DMS 273 (cell line): ENCODE results near the gene KANK4.
A peak's percentile ranks its signal among the peaks of the same experiment; 100 is the strongest.

Source experiments
- DNase-seq: peaks from one replicate; lab custom pipeline; 2025; ENCODE audit not compliant: unreplicated experiment; lab: John Stamatoyannopoulos, UW

The KANK4 gene

GRCh38 chr1:62318756-62319544 lies at the start of gene KANK4:
TSS of gene KANK4 (minus strand) at chr1:62319434. CDS start at chr1:62281564, 37,870 bp downstream.
- peak; percentile 69 for DNase-seq

GRCh38 chr1:62368989-62369388 lies 49.8 kb upstream of the KANK4 start:
- DNase-seq = no peak

- no peak for DNase-seq
Measured at GRCh38 chr1:62367005-62367557, 47.8 kb upstream of the KANK4 start.

- DNase-seq = no peak
Measured at GRCh38 chr1:62364721-62365120, 45.5 kb upstream of the KANK4 start.

GRCh38 chr1:62362926-62363325 lies 43.7 kb upstream of the KANK4 start:
- peak; percentile 10 for DNase-seq

GRCh38 chr1:62362061-62362917 lies 43.1 kb upstream of the KANK4 start:
- peak; percentile 40 for DNase-seq

- DNase-seq = no peak
Measured at GRCh38 chr1:62361431-62361830, 42.2 kb upstream of the KANK4 start.

GRCh38 chr1:62358665-62359373 lies 39.6 kb upstream of the KANK4 start:
- no peak for DNase-seq

GRCh38 chr1:62357916-62358315 lies 38.7 kb upstream of the KANK4 start:
- DNase-seq = no peak

GRCh38 chr1:62356257-62356835 lies 37.1 kb upstream of the KANK4 start:
- DNase-seq = peak; percentile 42

GRCh38 chr1:62355095-62355494 lies 35.9 kb upstream of the KANK4 start:
- no peak for DNase-seq

GRCh38 chr1:62353853-62354252 lies 34.6 kb upstream of the KANK4 start:
- no peak for DNase-seq

GRCh38 chr1:62352387-62352786 lies 33.2 kb upstream of the KANK4 start:
- no peak for DNase-seq

- no peak for DNase-seq
Measured at GRCh38 chr1:62349470-62350233, 30.4 kb upstream of the KANK4 start.

GRCh38 chr1:62346886-62347285 lies 27.7 kb upstream of the KANK4 start:
- DNase-seq = no peak

GRCh38 chr1:62343911-62344310 lies 24.7 kb upstream of the KANK4 start:
- DNase-seq = no peak

- DNase-seq = no peak
Measured at GRCh38 chr1:62342270-62342669, 23.0 kb upstream of the KANK4 start.

GRCh38 chr1:62341615-62342014 lies 22.4 kb upstream of the KANK4 start:
- DNase-seq = no peak

GRCh38 chr1:62341089-62341488 lies 21.9 kb upstream of the KANK4 start:
- DNase-seq = no peak
